Measurements from ENCODE around the gene PACSIN2.
A peak's percentile ranks its signal among the peaks of the same experiment; 100 is the strongest.

DNA sequence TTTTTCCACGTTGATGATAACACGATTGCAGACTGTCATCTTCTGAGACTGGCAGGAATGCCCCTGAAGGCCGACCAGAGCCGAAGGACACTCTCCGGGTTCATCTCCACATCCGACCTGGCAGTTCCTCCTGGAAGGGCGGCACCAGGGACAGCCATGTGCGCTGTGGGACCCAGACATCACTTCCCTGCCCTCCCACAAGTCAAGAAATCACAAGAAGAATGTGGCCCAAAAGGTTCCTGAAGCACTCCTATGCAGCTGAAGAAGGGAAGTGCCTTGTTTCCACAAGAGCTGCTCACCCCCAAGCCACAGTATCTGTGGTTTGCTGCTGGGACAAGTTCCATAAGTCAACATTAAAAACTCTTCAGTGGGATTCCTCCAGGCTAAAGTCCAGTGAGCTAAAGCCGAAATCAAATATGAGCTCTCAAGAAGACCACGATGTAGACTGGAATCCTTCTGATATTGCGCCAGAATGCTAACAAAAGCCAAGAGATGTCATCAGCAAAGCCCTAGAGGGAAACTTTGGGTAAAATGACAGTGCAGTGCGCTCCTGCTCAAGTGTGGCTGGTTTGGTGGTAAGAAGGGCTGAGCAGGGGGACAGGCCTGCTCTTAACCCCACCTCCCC, 21.2 kb downstream of the PACSIN2 start:
- peak in 1 of 3 donors; percentile 39 for TF ChIP-seq POLR2AphosphoS5 (IDR thresholded peaks at IDR 0.05)
- TF ChIP-seq, protein P1, sequence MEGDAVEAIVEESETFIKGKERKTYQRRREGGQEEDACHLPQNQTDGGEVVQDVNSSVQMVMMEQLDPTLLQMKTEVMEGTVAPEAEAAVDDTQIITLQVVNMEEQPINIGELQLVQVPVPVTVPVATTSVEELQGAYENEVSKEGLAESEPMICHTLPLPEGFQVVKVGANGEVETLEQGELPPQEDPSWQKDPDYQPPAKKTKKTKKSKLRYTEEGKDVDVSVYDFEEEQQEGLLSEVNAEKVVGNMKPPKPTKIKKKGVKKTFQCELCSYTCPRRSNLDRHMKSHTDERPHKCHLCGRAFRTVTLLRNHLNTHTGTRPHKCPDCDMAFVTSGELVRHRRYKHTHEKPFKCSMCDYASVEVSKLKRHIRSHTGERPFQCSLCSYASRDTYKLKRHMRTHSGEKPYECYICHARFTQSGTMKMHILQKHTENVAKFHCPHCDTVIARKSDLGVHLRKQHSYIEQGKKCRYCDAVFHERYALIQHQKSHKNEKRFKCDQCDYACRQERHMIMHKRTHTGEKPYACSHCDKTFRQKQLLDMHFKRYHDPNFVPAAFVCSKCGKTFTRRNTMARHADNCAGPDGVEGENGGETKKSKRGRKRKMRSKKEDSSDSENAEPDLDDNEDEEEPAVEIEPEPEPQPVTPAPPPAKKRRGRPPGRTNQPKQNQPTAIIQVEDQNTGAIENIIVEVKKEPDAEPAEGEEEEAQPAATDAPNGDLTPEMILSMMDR (IDR thresholded peaks at IDR 0.05) = no peak

Measured in breast epithelium (tissue), 3 donors.